CD4-positive, alpha-beta T cell treated with Interleukin-4 for 4 hours (primary cell): ENCODE results near the gene ERVW-1.
A peak's percentile ranks its signal among the peaks of the same experiment; 100 is the strongest.
"Not testable (repeated sequence)": the region's sequence is repeated elsewhere in the genome, so short reads cannot be mapped to it uniquely, and the experiment has no call there.

ENCODE experiments used
- DNase-seq: peaks from one replicate; pipeline ENCODE4 v3.0.0-alpha.2; 2020

ERVW-1 gene

DNA sequence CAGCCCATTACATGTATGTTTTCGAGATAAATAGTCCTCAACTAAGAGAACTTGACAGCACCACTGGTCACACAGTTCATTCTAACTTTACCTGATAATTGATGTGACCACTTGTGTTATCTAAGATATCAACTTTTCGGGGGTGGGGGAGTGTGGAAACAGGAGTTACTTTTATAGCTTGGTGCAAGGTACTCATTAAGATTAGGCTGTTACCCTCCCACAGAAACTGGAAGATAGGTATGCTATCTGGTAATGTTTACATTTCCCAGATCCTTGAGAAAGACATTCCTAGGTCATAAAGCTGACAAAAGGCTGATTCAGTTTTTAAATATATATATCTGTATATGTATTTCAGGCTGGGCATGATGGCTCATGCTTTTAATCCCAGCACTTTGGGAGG is 11.1 kb downstream of the ERVW-1 start:
- no peak for DNase-seq

GRCh38 chr7:92464515-92464914 is 13.2 kb downstream of the ERVW-1 start:
- no peak for DNase-seq

DNA sequence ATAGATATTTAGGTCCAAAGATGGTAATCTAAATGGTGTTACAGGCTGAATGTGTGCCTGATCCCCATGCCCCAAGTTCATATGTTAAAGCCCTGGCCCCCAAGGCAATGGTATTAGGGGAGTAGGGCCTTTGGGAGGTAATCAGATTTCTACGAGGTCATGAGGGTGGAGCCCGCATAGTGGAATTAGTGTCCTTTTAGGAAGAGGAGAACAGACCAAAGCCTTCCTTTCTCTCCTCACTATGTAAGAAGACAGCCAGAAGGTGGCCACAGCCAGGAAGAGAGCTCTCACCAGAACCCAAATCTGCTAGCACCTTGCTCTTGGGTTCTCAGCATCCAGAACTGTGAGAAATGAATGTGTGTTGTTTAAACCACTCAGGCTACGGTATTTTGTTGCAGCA is 15.2 kb downstream of the ERVW-1 start:
- DNase-seq, result no peak

- DNase-seq, result peak; percentile 40
Measured at GRCh38 chr7:92461027-92462003, 16.4 kb downstream of the ERVW-1 start.

DNA sequence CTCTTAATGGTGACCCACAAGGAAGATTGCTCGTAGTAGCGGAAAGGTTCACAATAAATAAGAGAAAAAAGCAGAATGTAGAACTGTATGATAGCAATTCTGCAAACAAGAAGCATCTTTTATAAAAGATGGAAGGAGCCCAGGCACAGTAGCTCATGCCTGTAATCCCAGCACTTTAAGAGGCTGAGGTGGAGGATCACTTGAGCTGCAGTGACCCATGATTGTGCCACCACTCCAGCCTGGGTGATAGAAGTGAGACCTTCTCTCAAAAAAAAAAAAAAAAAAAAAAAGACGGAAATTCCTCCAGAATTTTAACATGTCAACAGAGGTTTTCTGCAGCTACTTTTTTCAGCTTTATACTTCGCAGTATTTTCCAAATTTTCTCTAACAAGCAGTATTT is 17.2 kb downstream of the ERVW-1 start:
- no peak for DNase-seq

DNA sequence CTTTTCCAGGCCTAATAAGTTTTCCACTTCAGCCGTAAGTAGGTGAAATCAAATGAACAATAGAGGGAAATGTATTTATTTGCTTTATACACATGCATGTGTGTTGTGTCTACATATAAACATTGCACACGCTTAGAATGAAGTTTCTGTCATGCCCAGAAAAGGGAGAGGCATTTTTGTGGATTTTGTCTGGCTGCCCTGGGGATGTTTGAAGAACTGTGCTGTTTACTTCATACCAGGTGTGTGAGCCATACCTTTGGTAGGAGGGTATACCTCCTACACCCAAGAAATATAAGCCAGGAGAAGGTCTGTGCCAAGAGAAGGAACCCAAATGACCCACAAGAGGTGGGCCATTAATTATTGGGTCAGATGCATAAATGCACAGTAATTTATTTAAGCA is 17.6 kb downstream of the ERVW-1 start:
- DNase-seq, result no peak

DNA sequence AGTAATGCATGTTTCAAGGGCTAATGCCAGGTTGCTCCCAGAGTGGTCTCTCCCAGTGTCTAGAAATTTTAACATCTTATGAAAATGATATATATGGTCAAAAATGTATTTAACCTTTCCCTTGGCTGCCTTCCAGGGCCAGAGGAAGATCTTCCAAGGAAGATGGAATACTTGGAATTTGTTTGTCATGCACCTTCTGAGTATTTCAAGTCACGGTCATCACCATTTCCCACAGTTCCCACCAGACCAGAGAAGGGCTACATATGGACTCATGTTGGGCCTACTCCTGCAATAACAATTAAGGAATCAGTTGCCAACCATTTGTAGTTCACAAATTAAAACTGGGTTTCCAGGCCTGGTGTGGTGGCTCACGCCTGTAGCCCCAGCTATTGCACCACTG is 21.5 kb downstream of the ERVW-1 start:
- no peak for DNase-seq

GRCh38 chr7:92451645-92452044 is 26.1 kb downstream of the ERVW-1 start:
- DNase-seq, result no peak

GRCh38 chr7:92448205-92448747 is 29.5 kb downstream of the ERVW-1 start:
- DNase-seq, result peak; percentile 63

DNA sequence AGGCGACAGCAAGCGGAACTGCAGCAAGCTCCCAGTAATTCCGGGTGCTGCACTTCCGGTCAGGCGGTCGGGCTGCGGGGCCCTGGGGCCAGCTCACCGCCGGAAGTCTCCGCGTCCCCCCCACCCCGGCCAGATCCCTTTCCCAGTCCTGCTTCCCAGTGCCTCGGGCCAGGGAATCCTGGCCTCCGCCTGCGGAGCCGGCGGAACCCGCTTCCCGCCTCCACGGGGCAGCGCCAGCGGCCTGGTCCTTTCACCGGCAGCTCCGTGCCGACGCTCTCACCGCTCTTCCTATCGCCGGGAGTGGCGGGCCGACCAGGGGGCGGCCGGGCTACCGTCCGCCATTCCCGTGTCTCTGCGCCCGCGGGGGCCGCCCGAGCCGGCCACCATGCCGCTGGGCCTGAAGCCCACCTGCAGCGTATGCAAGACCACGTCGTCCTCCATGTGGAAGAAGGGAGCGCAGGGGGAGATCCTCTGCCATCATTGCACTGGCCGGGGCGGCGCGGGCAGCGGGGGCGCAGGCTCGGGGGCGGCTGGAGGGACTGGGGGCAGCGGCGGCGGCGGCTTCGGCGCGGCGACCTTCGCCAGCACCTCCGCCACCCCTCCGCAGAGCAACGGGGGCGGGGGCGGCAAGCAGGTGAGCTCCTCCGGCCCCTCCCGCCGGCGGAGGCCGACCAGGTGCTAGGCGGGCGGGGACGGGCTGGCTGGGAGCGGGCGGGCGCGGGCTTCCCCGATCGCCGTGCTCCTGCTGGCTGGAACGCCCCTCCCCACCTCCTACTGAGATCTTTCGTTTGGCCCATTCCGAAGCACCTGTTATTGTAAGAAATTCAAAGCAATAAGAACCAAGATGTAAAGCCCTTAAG is 30.2 kb downstream of the ERVW-1 start, which contains the start of gene GATAD1:
Gene GATAD1, plus strand, starts transcription at position 138 of the 860 bp plus-strand sequence. Its CDS starts 248 bp downstream, at position 386.
- no peak for DNase-seq

DNA sequence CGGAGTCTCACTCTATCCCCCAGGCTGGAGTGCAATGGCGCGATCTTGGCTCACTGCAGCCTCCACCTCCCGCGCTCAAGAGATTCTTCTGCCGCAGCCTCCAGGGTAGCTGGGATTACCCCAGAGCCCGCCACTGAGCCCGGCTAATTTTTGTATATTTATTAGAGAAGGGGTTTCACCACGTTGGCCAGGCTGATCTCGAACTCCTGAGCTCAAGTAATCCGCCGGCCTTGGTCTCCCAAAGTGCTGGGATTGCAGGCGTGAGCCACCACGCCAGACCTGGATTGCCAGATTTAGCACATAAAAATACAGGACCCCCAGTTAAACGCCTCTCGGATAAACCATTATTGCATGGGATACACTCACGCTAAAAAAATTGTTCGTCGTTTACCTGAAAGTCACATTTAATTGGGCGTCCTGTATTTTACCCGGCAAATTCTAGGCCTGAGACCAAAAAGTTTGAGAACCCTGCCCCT is 30.8 kb downstream of the ERVW-1 start:
- peak; percentile 86 for DNase-seq

DNA sequence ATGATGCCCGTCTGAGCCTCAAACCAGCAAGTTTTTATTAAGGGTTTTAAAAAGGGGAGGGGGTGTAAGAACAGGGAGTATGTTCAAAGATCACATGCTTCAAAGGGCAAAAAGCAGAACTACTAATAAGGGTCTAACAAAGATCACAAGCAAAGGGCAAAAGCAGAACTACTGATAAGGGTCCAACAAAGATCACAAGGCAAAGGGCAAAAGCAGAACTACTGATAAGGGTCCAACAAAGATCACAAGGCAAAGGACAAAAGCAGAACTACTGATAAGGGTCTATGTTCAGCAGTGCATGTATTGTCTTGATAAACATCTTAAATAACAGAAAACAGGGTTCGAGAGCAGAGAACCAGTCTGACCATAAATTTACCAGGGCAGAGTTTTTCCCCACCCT is 35.0 kb downstream of the ERVW-1 start:
- DNase-seq, result not testable (repeated sequence)

DNA sequence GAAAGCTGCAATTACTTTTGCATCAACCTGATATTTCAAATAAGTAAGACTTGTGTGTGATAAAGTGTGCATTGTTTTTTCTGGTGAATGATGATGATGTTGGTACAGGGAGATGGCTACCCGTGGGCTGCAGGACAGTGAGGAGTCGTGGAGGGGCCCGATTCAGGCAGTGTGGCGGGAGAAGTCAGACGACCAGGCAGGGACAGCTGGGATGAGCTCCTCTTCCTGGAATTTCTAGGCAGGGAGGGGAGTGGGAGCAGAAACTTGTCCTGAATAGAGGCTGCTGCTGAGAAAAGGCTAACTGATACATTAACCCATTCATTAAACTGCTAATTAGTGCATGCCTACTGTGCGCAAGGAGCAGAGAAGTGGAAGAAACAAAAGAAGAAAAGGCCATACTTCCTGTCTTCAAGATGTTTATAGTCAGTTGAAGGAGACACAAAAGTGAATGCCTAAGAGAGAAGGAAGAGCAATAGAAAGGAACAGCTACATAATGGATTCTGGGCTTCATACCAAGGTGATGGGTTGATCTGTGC is 39.7 kb downstream of the ERVW-1 start:
- no peak for DNase-seq

DNA sequence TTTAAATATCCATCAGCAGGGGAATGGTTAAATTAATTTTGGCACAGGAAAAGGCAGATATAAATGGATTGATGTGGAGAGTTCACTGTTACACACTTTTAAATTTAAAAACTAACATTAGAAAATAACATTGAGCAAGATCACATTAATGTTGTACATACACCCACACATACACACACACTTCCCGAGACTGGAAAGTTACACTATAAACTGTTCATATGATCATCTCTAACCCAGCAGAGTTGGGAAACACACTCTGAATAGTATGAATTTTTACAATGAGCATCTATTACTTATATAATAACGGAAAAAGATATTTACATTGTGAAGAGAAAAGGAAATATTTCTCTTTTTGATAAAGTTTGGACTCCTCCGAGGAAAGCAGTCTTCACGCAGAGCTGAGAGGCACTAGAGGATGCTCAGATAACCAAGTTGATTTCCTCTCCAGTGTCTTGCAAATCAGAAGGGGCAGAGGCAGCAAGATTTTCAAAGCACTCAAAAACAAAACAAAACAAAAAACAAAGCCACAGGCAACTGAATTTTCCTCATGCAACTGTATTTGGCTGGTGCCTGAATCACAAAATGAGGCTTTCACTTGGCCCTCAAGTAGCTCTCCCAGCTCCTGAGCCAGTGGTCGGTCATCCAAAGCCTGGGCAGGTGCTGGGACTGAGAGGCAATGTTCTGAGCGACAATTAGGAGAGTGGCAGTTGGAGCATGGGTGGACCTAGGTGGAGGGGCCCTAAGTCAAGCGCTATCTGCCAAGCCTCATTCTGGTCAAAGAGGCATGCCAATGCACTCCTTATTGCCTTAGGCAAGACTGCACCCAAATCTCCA is 40.9 kb downstream of the ERVW-1 start:
- no peak for DNase-seq

DNA sequence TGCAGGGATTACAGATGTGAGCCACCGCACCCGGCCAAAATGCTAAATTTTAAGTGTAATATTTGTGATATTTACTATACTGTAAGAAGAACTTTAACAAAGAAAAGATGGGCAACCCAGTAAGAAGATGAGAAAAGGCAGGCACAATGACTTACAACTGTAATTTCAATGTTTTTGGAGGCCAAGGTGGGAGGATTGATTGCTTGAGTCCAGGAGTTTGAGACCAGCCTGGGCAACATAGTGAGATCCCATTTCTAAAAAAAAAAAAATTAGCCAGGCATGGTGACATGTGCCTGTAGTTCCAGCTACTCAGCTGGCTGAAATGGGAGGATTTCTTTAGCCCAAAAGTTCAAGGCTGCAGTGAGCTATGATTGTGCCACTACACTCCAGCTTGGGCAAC is 42.2 kb downstream of the ERVW-1 start:
- DNase-seq, result no peak

- no peak for DNase-seq
Measured at GRCh38 chr7:92433019-92433418, 44.7 kb downstream of the ERVW-1 start.

DNA sequence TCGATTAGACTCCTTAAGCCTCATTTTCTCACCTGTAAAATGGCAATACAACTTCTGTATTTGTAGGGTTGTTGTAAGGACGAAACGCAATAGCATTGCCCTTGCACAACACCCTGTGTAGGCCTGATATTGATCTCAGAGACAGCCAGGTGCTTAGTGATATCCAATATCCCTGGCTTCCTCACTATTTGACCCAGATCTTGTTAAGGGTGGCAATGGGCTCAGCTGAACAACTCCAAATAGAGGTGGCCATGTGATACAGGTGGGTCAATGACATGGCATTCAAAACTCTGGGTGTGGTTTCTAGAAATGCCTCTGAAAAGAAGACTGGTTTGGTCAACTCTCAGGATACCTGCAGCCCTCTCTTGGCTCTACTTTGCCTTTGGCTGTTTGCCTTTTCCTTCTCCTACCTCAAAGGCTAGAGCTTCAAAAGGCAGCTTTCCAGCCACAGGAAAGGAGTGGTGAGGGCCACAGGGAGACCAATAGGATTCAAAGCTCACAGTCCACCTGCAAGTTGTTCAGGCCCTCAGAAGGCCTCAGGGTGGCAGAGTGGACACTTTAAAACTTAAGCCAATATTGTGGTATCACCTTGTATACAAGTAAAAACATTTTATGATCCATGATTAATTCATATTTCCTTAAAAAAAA is 45.3 kb downstream of the ERVW-1 start:
- DNase-seq, result no peak

- DNase-seq, result no peak
Measured at GRCh38 chr7:92427193-92427592, 50.6 kb downstream of the ERVW-1 start.

DNA sequence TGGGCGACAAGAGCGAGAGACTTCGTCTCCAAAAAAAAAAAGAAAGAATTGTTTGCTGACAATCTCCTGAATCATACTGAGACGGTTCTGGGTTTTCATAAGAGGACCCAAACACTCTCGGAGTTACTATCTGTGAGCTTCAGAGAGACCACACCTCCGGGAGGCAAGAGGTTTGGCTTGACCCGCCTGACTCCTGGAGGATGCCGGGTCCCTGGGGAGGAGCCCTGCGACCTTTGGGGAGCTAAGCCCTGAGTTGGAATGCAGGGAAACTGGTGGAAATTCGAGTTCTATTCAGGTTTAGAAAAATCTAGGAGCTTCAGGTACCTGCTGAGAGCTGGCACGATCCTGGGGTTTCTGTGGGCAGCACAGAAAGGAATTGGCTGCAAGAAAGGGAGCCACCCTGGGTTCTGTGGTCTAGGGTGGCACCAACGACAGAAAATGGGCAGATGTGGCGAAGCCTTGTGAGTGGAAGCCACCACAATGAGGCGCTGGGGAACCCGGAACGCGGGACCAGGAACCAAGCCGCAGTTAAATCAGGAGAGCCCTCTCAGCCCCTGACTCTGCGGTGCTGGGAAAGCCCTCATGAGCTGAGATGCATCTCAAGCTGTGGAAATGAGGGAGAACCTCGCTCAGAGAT is 52.3 kb downstream of the ERVW-1 start:
- DNase-seq, result peak; percentile 14

GRCh38 chr7:92423710-92424131 is 54.0 kb downstream of the ERVW-1 start:
- DNase-seq, result no peak

- no peak for DNase-seq
Measured at GRCh38 chr7:92422926-92423325, 54.8 kb downstream of the ERVW-1 start.
